HG02678 (cell line): Measurements from ENCODE around the gene POU2AF2.
"Not testable (repeated sequence)": the region's sequence is repeated elsewhere in the genome, so short reads cannot be mapped to it uniquely, and the experiment has no call there.

Experiments
- ATAC-seq: cut with Tn5 transposase; IDR thresholded peaks from one replicate; pipeline ENCODE4 v1.9.1; 2021; ENCODE audit warnings: mild to moderate bottlenecking, moderate library complexity; ENCODE audit not compliant: unreplicated experiment

POU2AF2 gene

DNA sequence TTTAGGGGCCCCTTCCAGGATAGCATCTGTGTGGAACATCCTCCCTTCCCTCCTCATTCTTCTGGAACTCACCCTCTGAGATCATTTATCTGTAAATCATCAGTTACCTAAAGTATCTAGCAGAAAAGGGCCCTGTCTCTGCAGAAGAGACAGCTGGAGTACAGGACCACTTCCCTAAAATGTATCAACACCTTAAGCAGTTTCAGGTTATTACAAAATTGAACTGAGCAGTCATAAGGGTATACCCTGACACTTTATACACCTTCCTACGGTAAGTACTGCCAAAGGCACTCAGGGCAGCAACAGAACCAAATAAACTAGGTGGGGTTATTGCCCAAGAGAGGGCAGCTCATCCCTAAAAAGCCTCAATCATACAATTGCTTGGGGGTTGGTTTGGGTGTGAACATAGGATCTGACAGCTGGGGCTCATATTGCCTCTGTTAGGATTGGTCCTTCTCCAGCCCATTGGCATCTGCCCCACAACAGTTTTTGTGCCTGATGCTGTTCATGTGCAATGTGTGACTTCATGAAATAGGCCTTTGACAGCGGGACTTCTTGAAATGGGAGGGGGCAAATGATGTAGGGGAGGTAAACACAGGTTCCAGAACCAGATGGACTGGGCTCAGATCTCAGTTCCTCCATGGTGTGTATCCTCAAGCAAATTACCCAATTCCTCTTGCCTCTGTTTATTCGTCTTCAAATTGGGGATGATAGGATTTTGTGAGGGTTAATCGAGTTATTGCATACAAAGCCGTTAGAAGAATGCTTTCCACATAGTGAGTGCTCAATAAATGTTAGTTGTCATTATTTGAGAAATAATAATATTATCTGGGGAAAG lies 55.7 kb downstream of the POU2AF2 start:
- no peak for ATAC-seq

DNA sequence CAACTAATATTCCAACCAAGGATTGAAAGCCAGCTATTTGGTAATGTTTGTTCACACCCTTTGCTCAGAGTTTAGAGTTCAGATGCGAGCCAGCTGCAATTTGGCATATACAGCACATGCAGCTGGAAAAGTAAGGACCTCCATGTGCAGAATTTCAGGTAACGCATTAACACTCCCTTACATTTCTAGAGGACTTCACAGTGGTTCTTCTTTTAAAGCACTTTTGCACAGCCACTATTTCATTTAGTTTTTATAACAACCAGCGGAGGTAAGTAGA lies 56.3 kb downstream of the POU2AF2 start:
- no peak for ATAC-seq

DNA sequence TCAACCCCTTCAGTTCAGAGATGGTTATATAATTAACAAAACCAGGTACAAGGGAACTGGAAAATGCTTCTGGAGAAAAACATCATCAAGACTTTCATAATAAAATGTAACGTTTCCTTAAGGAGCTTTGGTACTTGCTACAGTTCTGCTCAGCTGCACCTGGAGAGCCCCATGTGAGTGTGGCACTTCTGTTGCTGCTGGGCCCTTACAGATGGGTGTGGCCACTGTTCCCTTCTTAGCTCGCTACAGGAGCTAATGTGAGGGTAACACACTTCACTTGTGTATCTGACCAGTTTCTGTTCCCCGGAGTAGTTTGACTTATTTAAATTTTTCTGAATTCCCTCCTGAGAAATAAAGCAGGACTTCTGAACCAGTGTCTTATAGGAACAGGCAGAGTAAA lies 56.8 kb downstream of the POU2AF2 start:
- ATAC-seq, result no peak

DNA sequence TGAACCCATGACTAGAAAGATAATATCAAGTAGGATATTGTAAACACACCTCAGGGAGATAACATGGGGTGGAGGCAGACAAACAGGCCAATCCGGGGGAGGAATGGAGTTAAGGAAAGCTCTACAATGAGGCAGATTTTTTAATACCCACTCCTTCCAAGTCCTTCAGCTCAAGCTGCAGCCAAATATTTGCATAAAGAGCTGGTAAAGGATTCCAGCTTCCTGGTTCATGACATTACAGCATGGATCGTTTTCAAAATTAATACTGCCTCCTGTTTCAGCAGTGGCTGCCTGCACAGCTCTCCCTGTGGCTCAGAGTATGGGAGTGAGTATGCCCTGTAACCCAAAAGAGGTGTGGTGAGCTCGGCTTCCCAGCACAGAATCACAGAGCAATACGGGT lies 57.9 kb downstream of the POU2AF2 start:
- no peak for ATAC-seq

DNA sequence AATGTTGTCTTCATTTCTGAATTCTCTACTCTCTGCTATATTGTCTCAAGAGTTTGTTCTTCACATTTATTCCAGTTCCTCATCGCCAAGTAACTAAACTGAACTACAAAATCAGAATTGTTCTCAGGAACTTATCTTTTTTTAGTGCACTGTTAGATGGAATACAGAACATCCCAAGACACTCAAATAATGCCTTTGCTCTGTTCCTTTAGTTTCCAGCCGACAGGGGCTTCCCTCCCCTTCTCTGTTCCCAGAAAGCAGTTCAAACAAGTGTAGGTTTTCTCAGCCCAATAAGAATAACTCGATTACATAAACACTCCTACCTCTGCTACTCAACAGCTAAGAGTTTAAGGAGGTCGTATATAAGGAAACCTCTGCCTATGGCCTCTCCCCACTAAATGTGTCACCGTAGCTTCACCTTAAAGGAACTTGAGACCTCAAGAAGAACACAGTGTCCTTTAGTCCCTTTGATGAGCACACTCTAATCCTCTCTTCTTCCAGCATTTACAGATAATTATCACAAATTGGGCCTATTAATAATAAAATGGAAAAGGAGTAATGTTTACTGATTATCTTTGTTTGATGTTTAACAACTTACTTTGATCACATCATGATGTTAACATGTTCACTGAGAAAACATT lies 59.8 kb downstream of the POU2AF2 start:
- no peak for ATAC-seq

DNA sequence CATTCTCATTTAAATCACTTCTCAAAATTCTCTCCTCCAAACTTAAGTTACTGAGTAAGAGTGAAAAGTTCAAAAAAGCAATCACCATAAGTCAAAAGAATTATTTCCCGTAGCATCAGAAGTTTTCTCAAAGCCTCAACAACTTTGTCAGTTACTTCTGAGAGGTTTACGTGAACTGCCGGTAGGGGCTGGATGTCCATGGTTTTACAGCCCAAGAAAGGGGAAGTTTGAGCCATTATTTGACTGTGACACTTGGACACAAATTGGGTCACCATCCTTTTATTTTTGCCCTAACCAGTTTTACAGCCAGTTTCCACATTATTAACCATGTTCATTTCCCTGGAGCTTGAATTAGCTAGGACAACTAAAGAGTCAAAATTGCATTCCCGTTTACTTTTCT lies 60.4 kb downstream of the POU2AF2 start:
- no peak for ATAC-seq

DNA sequence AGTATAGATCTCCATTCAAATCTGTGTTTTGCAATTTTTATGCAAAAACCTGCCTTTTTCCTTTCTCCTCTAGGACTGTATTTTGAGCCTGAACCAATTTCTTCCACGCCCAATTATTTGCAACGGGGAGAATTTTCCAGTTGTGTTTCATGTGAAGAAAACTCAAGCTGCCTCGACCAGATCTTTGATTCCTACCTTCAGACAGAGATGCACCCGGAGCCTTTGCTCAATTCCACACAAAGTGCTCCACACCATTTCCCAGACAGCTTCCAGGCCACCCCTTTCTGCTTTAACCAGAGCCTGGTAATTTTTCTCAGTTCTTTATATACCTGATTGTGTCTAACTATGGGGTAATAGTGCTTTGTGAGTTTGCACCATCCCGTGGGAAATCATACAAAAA lies 60.8 kb downstream of the POU2AF2 start:
- ATAC-seq, result no peak

DNA sequence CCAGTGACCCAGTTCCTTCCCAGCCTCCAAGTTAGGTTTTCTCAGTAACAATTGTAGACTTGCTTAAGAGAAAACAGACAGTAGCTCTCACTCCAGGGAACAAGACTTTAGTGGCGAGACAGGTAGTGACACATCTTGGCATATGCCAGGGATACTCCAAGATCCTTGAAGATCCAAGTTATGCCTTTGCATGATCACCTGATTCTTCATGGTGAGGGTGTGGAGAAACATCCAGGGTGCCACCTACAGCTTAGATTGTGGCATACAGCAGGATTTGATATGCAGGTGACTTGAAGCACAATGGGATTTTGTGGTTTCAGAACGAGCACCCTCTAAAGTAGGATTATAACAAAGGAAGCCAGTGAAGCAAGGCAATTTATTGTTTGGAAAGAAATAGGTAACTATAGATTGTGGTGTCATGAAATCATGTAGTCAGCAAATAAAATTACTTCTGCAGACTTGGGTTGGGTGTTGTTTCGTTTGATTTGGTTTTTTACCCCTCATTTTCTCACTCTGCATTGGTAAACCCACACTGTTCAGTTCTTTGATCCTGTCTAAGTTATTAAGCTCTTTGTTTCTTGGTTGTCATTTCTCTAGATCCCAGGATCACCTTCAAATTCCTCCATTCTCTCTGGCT lies 62.1 kb downstream of the POU2AF2 start:
- ATAC-seq, result no peak

DNA sequence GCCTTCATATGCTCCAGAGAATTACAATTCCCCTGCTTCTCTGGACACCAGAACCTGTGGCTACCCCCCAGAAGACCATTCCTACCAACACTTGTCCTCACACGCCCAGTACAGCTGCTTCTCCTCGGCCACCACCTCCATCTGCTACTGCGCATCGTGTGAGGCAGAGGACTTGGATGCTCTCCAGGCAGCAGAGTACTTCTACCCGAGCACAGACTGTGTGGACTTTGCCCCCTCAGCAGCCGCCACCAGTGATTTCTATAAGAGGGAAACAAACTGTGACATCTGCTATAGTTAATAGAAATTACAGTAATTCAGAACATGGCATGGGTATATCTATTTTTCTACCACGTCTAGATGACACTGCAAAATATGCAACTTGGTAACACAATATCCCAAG lies 62.6 kb downstream of the POU2AF2 start:
- no peak for ATAC-seq

DNA sequence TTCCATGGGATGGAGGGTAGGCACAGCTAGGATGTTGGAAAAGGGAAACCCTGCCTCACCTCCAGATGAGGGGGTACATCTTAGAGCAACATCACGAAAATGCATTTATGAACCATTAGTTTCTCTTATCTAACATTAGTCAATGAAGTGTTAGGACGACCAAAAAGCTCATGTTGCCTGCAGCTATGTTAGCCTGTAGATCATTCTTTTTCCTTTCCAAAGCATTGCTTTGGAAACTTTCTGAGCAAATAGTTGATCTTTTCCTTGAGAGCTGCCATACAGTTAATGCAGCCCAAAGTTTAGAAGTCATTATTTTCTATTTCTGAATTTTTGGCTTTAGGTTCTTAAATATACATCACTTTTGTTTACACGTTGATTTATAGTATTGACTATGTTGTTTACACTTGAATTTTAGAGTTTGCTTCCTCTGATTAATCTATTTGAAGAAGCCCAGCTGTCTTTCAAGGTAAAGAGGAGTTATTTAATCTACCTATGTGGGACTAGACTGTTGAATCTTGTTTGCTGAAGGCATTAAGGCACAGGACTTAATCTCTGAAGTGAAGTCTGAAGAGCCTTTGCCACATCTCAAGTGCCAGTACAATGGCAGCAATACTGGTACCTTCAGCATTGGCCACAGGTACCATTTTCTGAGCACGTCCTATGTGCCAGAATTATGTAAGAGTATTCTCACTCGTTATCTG lies 63.8 kb downstream of the POU2AF2 start:
- no peak for ATAC-seq

DNA sequence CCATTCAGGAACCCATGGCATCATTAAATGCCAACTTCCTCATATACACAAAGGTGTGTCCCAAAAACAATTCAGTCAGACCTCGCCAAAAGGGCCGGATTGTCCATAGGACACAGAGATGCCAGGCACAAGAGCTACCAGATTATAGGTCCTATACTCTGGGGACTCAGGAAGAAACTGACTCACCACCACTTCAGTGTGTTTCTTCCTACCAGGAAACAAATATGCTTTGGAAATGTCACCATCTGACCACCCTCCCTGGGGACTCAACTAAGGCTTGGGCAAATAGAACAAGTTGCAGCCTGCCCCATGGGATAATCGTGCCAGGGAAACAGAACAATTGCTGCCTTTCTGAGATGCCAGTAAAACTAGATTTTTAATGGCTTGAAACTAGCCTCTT lies 64.6 kb downstream of the POU2AF2 start:
- ATAC-seq, result no peak

DNA sequence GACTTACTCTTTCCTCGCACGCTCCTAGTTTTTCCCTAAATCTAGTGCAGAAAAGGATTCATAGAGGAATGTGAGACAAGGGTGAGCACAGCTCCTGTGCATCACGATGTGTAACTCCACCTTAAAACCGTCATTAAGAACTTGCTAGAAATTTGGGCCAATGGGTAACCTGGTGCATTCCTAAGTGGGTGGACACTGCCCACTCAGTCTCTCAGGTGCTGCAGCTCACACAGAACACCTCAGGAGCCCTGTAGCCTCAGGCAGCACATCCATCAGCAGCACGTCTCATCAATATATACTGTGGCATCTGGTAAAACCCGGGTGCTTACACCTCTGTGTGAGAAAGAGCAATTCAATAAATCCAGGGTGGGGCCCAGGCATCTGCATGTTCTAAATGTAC lies 65.2 kb downstream of the POU2AF2 start:
- ATAC-seq, result no peak

DNA sequence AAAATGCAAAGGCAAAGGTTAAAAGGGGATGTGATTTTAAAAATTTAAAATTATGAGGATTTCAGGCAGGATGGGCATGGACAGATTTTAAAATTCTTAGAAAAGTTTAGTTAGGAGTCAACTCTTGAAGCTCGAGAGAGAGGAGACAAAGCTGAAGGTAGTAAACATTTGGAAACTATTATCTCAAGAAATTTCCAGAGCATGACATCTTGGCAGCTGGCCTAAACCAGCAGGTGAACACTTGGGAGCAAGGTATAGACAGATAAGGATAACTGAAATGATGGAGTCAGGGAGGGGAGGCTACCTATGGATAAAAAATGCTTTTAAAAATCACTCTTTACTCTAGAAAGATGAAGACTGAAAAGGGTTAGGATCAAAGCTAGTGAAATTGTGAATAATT lies 66.6 kb downstream of the POU2AF2 start:
- ATAC-seq, result no peak

DNA sequence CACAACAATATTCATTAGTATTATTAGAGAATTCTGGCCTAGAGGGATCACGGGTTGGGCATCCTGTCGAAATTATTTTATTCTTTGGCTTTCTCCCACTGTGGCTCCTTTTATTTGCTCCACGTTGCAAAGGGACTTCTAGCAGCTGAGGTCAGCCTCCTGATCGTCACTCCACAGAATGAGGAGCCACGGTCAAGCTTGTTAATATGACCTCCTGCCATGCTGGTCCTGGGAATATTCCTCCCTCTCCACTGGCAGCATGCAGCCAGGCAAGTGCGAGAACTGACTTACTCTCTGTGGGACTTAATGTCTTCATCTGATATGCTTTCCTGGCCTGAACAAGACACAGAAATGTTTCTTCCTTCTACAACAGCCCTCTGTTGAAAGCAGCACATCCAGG lies 73.8 kb downstream of the POU2AF2 start:
- ATAC-seq, result no peak

DNA sequence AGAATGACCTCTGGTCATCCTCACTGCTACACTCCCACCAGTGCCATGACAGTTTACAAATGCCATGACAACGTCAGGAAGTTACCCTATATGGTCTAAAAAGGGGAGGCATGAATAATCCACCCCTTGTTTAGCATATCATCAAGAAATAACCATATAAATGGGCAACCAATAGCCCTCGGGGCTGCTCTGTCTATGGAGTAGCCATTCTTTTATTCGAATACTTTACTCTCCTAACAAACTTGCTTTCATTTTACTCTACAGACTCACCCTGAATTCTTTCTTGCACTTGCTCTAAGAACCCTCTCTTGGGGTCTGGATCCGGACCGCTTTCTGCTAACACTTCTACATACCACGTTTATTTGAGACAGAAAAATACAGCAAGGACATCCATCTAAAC lies 74.7 kb downstream of the POU2AF2 start:
- ATAC-seq, result not testable (repeated sequence)

DNA sequence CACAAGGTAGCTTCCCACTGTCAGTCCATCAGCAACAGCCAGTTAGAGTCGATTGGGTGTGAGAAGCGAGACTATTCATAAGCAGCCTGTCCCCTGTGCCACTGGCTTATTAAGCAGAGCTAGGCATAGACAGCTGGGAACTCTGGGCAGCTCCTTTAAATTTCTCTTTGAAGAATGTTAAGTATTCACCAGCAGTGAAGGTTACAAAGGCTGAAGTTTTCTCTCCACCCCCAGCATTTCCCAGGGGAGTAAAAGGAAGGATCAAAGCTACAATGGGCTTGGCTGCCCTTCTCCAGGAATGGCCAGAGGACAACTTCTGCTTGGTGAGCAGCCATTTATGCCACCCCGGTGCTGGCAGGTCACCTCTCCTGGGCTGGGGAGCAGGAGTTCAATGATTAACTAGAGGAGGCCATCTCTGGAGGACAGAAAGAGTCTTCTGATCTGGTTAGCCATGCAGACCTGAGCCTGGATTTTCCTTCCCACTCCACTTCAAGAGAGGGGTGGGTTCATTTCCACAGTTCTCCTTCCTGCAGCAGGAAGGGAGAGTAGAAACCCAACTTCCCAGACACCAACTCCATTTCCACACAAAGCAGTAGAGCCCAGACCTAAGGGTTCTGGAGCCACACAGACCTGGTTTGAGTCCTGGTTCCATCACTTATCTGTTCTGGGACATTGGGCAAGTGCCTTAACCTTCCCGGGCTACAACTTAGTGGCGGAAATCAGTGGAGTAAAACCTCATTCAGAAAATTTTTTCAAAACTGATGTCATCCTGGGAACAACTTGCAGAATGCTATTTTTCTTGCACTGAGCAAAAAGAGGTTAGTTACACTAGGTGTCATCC lies 75.4 kb downstream of the POU2AF2 start:
- no peak for ATAC-seq

DNA sequence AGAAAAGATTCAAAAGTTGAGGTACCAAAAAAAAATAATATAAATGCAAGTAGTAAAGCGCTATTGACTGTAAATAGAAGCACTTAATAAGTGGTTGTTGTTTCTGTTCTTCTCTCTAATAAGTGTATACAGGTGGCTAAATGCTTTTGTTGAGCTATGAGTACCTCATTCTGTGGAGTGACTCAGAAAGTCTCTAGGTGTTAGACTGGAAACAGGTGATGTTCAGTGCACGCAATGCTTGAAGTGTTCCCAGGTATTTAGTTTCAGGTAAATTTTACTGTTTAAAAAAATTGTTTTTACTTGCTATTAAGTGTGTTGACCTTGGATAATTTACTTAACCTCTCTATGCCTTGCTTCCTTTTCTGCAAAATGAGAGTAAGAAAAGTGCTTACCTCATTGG lies 77.0 kb downstream of the POU2AF2 start:
- no peak for ATAC-seq

DNA sequence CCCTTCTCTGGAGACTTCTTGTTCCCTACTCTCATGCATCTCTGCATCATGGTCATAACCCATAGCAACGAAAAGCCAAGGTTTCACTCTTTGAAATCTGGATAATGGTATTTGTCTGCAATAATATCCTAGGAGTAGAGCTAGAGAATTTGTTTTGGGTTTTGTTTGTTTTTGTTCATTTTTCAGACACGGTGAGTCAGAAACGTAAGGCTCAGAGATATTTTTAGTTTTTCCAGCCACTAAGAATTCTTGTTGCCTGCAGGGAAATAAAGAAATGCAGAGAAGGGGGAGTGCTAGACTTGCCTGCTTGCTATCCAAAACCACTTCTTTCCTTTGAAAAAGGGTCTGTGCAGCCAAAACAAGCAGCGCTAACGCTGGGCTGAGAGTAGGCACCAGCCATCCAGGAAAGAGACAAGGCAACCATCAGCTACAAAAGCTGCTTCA lies 78.8 kb downstream of the POU2AF2 start:
- ATAC-seq, result no peak

DNA sequence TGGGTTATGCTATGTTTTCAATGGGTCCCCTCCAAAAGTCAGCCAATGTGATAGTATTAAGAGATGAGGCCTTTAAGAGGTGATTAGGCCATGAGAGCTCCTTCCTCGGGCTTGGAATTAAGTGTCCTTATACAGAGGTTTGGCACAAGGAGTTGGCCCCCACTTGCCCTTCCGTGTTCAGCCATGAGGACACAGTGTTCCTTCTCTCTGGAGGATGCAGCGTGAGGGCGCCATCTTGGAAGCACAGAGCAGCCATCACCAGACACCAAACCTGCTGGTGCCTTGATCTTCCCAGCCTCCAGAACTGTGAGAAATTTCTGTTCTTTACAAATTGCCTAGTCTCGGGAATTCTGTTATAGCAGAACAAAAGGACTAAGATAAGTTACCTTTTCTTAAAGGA lies 79.7 kb downstream of the POU2AF2 start:
- ATAC-seq, result no peak

DNA sequence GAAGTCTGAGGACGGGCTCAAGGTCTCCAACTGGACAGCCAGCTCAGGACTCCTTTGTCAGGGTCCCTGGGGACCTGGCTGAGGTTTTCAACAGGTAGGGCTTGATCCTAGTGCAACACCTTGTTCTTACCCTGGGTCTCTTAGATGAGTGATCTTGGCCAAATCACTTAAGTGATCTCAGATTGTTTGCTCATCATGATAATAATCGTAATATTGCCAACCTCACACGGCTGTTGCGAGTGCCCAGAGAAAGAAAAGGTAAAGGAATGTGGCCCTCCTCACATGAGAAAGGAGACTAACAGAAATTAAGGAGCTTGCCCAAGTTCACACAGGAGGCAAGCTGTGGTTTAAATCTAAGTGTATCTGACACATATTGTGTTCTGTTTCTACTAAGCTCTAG lies 81.3 kb downstream of the POU2AF2 start:
- no peak for ATAC-seq
